GM23338 (cell line): ENCODE data around the gene LRRC27. TPM values are rescaled to one million over a fixed set of nuclear protein-coding genes. Genes with fewer than 3 reads are reported as not detected.

Source experiments
- ATAC-seq: fragments of 200-7000 bp; cut with Tn5 transposase; 3 replicates; pipeline ENCODE4 v1.9.1; 2020
- DNase-seq: peaks from one replicate; pipeline ENCODE4 v3.0.0-alpha.2; 2015; ENCODE audit warnings: low spot score
- H2AFZ ChIP-seq: fragments of 200-600 bp; sonication (generic); 2 replicates; pipeline ENCODE4 v1.8.0; 2016; ENCODE audit warnings: antibody characterized with exemption, mild to moderate bottlenecking, moderate library complexity
- H3F3A ChIP-seq: fragments of 200-600 bp; sonication (generic); replicated peaks from 2 replicates; pipeline ENCODE4 v1.8.0; 2017; ENCODE audit warnings: antibody characterized with exemption, mixed run types, low read depth
- H3K27ac ChIP-seq: fragments of 200-600 bp; sonication (generic); 2 replicates; pipeline ENCODE4 v1.6.1; 2016; ENCODE audit warnings: low read depth
- H3K27me3 ChIP-seq: fragments of 200-600 bp; sonication (generic); 2 replicates; pipeline ENCODE4 v1.8.0; 2016; ENCODE audit warnings: mild to moderate bottlenecking, mixed run types, moderate library complexity; ENCODE audit not compliant: insufficient read depth
- H3K36me3 ChIP-seq: fragments of 200-600 bp; sonication (generic); 2 replicates; pipeline ENCODE4 v1.8.0; 2016; ENCODE audit warnings: mild to moderate bottlenecking; ENCODE audit not compliant: insufficient read depth
- H3K4me1 ChIP-seq: fragments of 200-600 bp; sonication (generic); 2 replicates; pipeline ENCODE4 v1.8.0; 2016; ENCODE audit warnings: mild to moderate bottlenecking, moderate library complexity; ENCODE audit not compliant: insufficient read depth
- H3K4me2 ChIP-seq: fragments of 200-600 bp; sonication (generic); 2 replicates; pipeline ENCODE4 v1.7.1; 2017; ENCODE audit warnings: mixed run types
- H3K4me3 ChIP-seq: fragments of 200-600 bp; sonication (generic); 2 replicates; pipeline ENCODE4 v1.6.1; 2016; ENCODE audit warnings: mixed run types
- H3K79me2 ChIP-seq: fragments of 200-600 bp; sonication (generic); replicated peaks from 2 replicates; pipeline ENCODE4 v1.8.0; 2017; ENCODE audit warnings: mild to moderate bottlenecking; ENCODE audit not compliant: insufficient read depth
- H3K9me2 ChIP-seq: fragments of 200-600 bp; sonication (generic); 2 replicates; pipeline ENCODE4 v1.8.0; 2017; ENCODE audit not compliant: insufficient read depth
- H4K20me1 ChIP-seq: fragments of 200-600 bp; sonication (generic); replicated peaks from 2 replicates; pipeline ENCODE4 v1.8.0; 2017; ENCODE audit warnings: mild to moderate bottlenecking; ENCODE audit not compliant: insufficient read depth
- H3K27ac Mint-ChIP-seq: 2 replicates; pipeline ENCODE4 v1.8.0; 2020; ENCODE audit warnings: inconsistent platforms, mild to moderate bottlenecking, moderate library complexity, mixed read lengths
- H3K27me3 Mint-ChIP-seq: 3 replicates; pipeline ENCODE4 v1.8.0; 2022; ENCODE audit warnings: low read depth, mild to moderate bottlenecking, moderate library complexity, mixed read lengths, inconsistent platforms; ENCODE audit not compliant: insufficient read depth, poor library complexity
- H3K36me3 Mint-ChIP-seq: 3 replicates; pipeline ENCODE4 v1.8.0; 2021; ENCODE audit warnings: low read depth, mild to moderate bottlenecking, inconsistent platforms, moderate library complexity, mixed read lengths
- H3K4me1 Mint-ChIP-seq: 3 replicates; pipeline ENCODE4 v1.8.0; 2020; ENCODE audit warnings: mild to moderate bottlenecking, inconsistent platforms, mixed read lengths
- H3K4me3 Mint-ChIP-seq: 3 replicates; pipeline ENCODE4 v1.8.0; 2021; ENCODE audit warnings: moderate library complexity, mild to moderate bottlenecking, inconsistent platforms, mixed read lengths
- H3K9me3 Mint-ChIP-seq: 3 replicates; pipeline ENCODE4 v1.8.0; 2020; ENCODE audit warnings: moderate library complexity, mild to moderate bottlenecking, inconsistent platforms, mixed read lengths
- EZH2 ChIP-seq: fragments of 200-600 bp; sonication (generic); IDR thresholded peaks from one replicate; pipeline ENCODE4 v1.8.0; 2017; ENCODE audit warnings: antibody characterized with exemption, mild to moderate bottlenecking, low read depth; ENCODE audit not compliant: unreplicated experiment
- EZH2phosphoT487 ChIP-seq: fragments of 200-600 bp; sonication (generic); IDR thresholded peaks from one replicate; pipeline ENCODE4 v1.8.1; 2018; ENCODE audit warnings: antibody characterized with exemption; ENCODE audit not compliant: unreplicated experiment
- NANOG ChIP-seq: IDR thresholded peaks from 2 replicates; pipeline ENCODE4 v1.6.1; 2016; ENCODE audit warnings: antibody characterized with exemption, borderline replicate concordance
- POLR2AphosphoS5 ChIP-seq: IDR thresholded peaks from 2 replicates; pipeline ENCODE4 v1.6.1; 2016; ENCODE audit warnings: antibody characterized with exemption, low read depth
- ZNF114 ChIP-seq: fragments of 250-450 bp; sonication (Bioruptor Pico); IDR thresholded peaks from 2 replicates; pipeline ENCODE4 v1.5.0; 2020; ENCODE audit warnings: mild to moderate bottlenecking, moderate library complexity
- polyA plus RNA-seq: library from polyadenylated mRNA; unstranded; fragments of >200 nt; fragmentation: Nextera tagmentation; extraction: Ambion mirVana; gene quantifications from 2 replicates; pipeline ENCODE4 v1.2.1, GENCODE V29; 2016
- total RNA-seq: library from RNA; depleted of rRNA; stranded (reverse); fragments of >200 nt; shearing (Covaris generic); gene quantifications from 2 replicates; pipeline ENCODE4 v1.2.3, GENCODE V29; 2014
- TF ChIP-seq, protein P1 (sequence below): IDR thresholded peaks from one replicate; pipeline ENCODE4 v1.6.1; 2018; ENCODE audit warnings: antibody characterized with exemption; ENCODE audit not compliant: unreplicated experiment
- TF ChIP-seq, protein P2 (sequence below): IDR thresholded peaks from 2 replicates; pipeline ENCODE4 v1.6.1; 2016; ENCODE audit warnings: antibody characterized with exemption
- TF ChIP-seq, protein P3 (sequence below), 2 experiments: fragments of 200-600 bp in 1 of 2; sonication (generic) in 1 of 2; conservative IDR thresholded peaks; 2 replicates each; pipeline versions ENCODE4 v1.5.1 to v1.6.1; 2016 to 2017; ENCODE audit warnings: antibody characterized with exemption in 2 of 2, low read depth in 2 of 2, mild to moderate bottlenecking in 2 of 2, moderate library complexity in 1 of 2
- TF ChIP-seq, protein P4 (sequence below): fragments of 250-450 bp; sonication (Bioruptor Pico); IDR thresholded peaks from 2 replicates; pipeline ENCODE4 v1.5.0; 2020; ENCODE audit warnings: mild to moderate bottlenecking, moderate library complexity

LRRC27 gene
- total and polyA plus RNA-seq, 2 experiments from 2014 or later: 2.9 to 3.5 TPM

DNA sequence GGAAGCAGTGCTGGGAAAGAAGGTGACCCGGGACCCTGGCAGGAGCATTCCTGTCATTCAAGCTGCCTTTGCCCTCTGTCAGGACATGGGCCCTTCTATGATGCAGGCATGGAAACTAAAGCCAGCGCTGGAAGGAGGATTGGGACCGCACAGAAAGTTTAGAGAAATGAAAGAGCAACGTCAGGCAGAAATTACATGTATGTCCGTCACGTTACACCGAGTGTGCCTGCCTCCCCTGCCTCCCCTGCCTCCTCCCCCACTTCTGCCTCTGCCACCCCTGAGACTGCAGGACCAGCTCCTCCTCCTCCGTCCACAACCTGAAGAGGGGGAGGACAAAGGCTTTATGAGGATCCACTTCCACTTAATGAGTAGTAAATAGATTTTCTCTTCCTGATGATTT is 51.1 kb downstream of the LRRC27 start (continued):
- TF ChIP-seq, protein P1, sequence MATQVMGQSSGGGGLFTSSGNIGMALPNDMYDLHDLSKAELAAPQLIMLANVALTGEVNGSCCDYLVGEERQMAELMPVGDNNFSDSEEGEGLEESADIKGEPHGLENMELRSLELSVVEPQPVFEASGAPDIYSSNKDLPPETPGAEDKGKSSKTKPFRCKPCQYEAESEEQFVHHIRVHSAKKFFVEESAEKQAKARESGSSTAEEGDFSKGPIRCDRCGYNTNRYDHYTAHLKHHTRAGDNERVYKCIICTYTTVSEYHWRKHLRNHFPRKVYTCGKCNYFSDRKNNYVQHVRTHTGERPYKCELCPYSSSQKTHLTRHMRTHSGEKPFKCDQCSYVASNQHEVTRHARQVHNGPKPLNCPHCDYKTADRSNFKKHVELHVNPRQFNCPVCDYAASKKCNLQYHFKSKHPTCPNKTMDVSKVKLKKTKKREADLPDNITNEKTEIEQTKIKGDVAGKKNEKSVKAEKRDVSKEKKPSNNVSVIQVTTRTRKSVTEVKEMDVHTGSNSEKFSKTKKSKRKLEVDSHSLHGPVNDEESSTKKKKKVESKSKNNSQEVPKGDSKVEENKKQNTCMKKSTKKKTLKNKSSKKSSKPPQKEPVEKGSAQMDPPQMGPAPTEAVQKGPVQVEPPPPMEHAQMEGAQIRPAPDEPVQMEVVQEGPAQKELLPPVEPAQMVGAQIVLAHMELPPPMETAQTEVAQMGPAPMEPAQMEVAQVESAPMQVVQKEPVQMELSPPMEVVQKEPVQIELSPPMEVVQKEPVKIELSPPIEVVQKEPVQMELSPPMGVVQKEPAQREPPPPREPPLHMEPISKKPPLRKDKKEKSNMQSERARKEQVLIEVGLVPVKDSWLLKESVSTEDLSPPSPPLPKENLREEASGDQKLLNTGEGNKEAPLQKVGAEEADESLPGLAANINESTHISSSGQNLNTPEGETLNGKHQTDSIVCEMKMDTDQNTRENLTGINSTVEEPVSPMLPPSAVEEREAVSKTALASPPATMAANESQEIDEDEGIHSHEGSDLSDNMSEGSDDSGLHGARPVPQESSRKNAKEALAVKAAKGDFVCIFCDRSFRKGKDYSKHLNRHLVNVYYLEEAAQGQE: no peak
- TF ChIP-seq POLR2AphosphoS5 (no peak), NANOG (no peak)
- TF ChIP-seq, protein P2, sequence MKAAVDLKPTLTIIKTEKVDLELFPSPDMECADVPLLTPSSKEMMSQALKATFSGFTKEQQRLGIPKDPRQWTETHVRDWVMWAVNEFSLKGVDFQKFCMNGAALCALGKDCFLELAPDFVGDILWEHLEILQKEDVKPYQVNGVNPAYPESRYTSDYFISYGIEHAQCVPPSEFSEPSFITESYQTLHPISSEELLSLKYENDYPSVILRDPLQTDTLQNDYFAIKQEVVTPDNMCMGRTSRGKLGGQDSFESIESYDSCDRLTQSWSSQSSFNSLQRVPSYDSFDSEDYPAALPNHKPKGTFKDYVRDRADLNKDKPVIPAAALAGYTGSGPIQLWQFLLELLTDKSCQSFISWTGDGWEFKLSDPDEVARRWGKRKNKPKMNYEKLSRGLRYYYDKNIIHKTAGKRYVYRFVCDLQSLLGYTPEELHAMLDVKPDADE: no peak
- TF ChIP-seq, protein P3, sequence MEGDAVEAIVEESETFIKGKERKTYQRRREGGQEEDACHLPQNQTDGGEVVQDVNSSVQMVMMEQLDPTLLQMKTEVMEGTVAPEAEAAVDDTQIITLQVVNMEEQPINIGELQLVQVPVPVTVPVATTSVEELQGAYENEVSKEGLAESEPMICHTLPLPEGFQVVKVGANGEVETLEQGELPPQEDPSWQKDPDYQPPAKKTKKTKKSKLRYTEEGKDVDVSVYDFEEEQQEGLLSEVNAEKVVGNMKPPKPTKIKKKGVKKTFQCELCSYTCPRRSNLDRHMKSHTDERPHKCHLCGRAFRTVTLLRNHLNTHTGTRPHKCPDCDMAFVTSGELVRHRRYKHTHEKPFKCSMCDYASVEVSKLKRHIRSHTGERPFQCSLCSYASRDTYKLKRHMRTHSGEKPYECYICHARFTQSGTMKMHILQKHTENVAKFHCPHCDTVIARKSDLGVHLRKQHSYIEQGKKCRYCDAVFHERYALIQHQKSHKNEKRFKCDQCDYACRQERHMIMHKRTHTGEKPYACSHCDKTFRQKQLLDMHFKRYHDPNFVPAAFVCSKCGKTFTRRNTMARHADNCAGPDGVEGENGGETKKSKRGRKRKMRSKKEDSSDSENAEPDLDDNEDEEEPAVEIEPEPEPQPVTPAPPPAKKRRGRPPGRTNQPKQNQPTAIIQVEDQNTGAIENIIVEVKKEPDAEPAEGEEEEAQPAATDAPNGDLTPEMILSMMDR (conservative IDR thresholded peaks at IDR 0.05; ENCODE audit: low read depth in 2 of 2): no peak

- H3K27ac Mint-ChIP-seq: no peak overlapping the region
- H3K36me3 Mint-ChIP-seq: peaks cover 3% of the 10 kb centered on the region; the same call in 2 of the 3 replicates
- Histone ChIP-seq H2AFZ (no peak overlapping the region; the same call in 1 of the 2 replicates), H3K36me3 (no peaks in the 10 kb centered on the region), H3K79me2 (no peaks in the 10 kb centered on the region), H3K4me3 (no peak overlapping the region), H3K27me3 (no peaks in the 10 kb centered on the region), H3K27ac (no peak overlapping the region), H3F3A (no peaks in the 10 kb centered on the region), H3K9me2 (no peaks in the 10 kb centered on the region), H3K4me1 (no peaks in the 10 kb centered on the region), H3K4me2 (no peak overlapping the region), H4K20me1 (no peaks in the 10 kb centered on the region)
- H3K4me1 Mint-ChIP-seq: peaks cover 20% of the 10 kb centered on the region
- H3K4me3 Mint-ChIP-seq: no peak overlapping the region
- no peaks in the 10 kb centered on the region for H3K9me3 Mint-ChIP-seq
- ATAC-seq: peak; percentile 8; the same call in 1 of the 3 replicates
- DNase-seq: no peak
- H3K27me3 Mint-ChIP-seq: peaks cover 10% of the 10 kb centered on the region
- TF ChIP-seq NANOG (no peak), POLR2AphosphoS5 (no peak), EZH2 (no peak), EZH2phosphoT487 (no peak), ZNF114 (CRISPR knock-in tag) (no peak)
- TF ChIP-seq, protein P4, sequence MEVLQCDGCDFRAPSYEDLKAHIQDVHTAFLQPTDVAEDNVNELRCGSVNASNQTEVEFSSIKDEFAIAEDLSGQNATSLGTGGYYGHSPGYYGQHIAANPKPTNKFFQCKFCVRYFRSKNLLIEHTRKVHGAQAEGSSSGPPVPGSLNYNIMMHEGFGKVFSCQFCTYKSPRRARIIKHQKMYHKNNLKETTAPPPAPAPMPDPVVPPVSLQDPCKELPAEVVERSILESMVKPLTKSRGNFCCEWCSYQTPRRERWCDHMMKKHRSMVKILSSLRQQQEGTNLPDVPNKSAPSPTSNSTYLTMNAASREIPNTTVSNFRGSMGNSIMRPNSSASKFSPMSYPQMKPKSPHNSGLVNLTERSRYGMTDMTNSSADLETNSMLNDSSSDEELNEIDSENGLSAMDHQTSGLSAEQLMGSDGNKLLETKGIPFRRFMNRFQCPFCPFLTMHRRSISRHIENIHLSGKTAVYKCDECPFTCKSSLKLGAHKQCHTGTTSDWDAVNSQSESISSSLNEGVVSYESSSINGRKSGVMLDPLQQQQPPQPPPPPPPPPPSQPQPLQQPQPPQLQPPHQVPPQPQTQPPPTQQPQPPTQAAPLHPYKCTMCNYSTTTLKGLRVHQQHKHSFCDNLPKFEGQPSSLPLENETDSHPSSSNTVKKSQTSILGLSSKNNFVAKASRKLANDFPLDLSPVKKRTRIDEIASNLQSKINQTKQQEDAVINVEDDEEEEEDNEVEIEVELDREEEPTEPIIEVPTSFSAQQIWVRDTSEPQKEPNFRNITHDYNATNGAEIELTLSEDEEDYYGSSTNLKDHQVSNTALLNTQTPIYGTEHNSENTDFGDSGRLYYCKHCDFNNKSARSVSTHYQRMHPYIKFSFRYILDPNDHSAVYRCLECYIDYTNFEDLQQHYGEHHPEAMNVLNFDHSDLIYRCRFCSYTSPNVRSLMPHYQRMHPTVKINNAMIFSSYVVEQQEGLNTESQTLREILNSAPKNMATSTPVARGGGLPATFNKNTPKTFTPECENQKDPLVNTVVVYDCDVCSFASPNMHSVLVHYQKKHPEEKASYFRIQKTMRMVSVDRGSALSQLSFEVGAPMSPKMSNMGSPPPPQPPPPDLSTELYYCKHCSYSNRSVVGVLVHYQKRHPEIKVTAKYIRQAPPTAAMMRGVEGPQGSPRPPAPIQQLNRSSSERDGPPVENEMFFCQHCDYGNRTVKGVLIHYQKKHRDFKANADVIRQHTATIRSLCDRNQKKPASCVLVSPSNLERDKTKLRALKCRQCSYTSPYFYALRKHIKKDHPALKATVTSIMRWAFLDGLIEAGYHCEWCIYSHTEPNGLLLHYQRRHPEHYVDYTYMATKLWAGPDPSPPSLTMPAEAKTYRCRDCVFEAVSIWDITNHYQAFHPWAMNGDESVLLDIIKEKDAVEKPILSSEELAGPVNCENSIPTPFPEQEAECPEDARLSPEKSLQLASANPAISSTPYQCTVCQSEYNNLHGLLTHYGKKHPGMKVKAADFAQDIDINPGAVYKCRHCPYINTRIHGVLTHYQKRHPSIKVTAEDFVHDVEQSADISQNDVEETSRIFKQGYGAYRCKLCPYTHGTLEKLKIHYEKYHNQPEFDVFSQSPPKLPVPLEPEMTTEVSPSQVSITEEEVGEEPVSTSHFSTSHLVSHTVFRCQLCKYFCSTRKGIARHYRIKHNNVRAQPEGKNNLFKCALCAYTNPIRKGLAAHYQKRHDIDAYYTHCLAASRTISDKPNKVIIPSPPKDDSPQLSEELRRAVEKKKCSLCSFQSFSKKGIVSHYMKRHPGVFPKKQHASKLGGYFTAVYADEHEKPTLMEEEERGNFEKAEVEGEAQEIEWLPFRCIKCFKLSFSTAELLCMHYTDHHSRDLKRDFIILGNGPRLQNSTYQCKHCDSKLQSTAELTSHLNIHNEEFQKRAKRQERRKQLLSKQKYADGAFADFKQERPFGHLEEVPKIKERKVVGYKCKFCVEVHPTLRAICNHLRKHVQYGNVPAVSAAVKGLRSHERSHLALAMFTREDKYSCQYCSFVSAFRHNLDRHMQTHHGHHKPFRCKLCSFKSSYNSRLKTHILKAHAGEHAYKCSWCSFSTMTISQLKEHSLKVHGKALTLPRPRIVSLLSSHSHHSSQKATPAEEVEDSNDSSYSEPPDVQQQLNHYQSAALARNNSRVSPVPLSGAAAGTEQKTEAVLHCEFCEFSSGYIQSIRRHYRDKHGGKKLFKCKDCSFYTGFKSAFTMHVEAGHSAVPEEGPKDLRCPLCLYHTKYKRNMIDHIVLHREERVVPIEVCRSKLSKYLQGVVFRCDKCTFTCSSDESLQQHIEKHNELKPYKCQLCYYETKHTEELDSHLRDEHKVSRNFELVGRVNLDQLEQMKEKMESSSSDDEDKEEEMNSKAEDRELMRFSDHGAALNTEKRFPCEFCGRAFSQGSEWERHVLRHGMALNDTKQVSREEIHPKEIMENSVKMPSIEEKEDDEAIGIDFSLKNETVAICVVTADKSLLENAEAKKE (CRISPR knock-in tag): no peak
Observed at GRCh38 chr10:132383751-132384196, 51.8 kb downstream of the LRRC27 start.
